WTC11 (cell line): ENCODE data around the gene POFUT2. TPM values are rescaled to one million over a fixed set of nuclear protein-coding genes. Genes with fewer than 3 reads are reported as not detected.

Experiments
- ATAC-seq: fragments of 200-7000 bp; cut with Tn5 transposase; 2 replicates; pipeline ENCODE4 v1.10.0; 2021; ENCODE audit warnings: mild to moderate bottlenecking, moderate library complexity
- CTCF ChIA-PET: fragments of 300-600 bp; sonication (Branson Sonifier 250); formaldehyde crosslinking; loops from one replicate; lab custom pipeline; 2021; ENCODE audit warnings: antibody characterized with exemption; lab: Charles Lee
- POLR2A ChIA-PET: fragments of 350-600 bp; sonication (Branson Sonifier 250); formaldehyde crosslinking; loops from one replicate; lab custom pipeline; 2021; ENCODE audit warnings: antibody characterized with exemption; lab: Charles Lee
- DNase-seq: peaks from one replicate; pipeline ENCODE4 v3.0.0; 2021; ENCODE audit warnings: low spot score
- H3K27ac Mint-ChIP-seq: 2 replicates; pipeline ENCODE4 v1.8.0; 2021; ENCODE audit warnings: mixed read lengths
- H3K27me3 Mint-ChIP-seq: 2 replicates; pipeline ENCODE4 v1.8.0; 2021; ENCODE audit warnings: low read depth, mild to moderate bottlenecking, moderate library complexity, mixed read lengths
- H3K36me3 Mint-ChIP-seq: 2 replicates; pipeline ENCODE4 v1.8.0; 2021; ENCODE audit warnings: mixed read lengths
- H3K4me1 Mint-ChIP-seq: 2 replicates; pipeline ENCODE4 v1.8.0; 2022; ENCODE audit warnings: mixed read lengths
- H3K4me3 Mint-ChIP-seq: 2 replicates; pipeline ENCODE4 v1.8.0; 2021; ENCODE audit warnings: mild to moderate bottlenecking, moderate library complexity, mixed read lengths
- H3K9me3 Mint-ChIP-seq: 2 replicates; pipeline ENCODE4 v1.8.0; 2021; ENCODE audit warnings: mixed read lengths
- E2F1 ChIP-seq: sonication (generic); formaldehyde crosslinking; IDR thresholded peaks from 2 replicates; pipeline ENCODE4 v1.8.0; 2022; ENCODE audit warnings: mild to moderate bottlenecking, missing genetic modification reagents
- ELF4 ChIP-seq: sonication (generic); formaldehyde crosslinking; IDR thresholded peaks from 2 replicates; pipeline ENCODE4 v1.8.1; 2022; ENCODE audit warnings: low read depth, mild to moderate bottlenecking, moderate library complexity, missing genetic modification reagents
- ERG ChIP-seq: fragments of 250-450 bp; sonication (Bioruptor Pico); IDR thresholded peaks from 2 replicates; pipeline ENCODE4 v1.8.0; 2021; ENCODE audit warnings: mild to moderate bottlenecking
- GTF2I ChIP-seq: fragments of 250-450 bp; sonication (Bioruptor Pico); conservative IDR thresholded peaks from 2 replicates; pipeline ENCODE4 v1.4.0; 2021; ENCODE audit warnings: mild to moderate bottlenecking
- IRF1 ChIP-seq: sonication (generic); formaldehyde crosslinking; IDR thresholded peaks from 2 replicates; pipeline ENCODE4 v1.8.0; 2023; ENCODE audit warnings: missing genetic modification reagents
- NFE2L1 ChIP-seq: sonication (generic); formaldehyde crosslinking; IDR thresholded peaks from 2 replicates; pipeline ENCODE4 v1.8.1; 2023; ENCODE audit warnings: missing genetic modification reagents
- SP1 ChIP-seq: sonication (generic); formaldehyde crosslinking; conservative IDR thresholded peaks from 2 replicates; pipeline ENCODE4 v1.8.1; 2022; ENCODE audit warnings: missing genetic modification reagents
- TEAD1 ChIP-seq: sonication (generic); formaldehyde crosslinking; IDR thresholded peaks from 2 replicates; pipeline ENCODE4 v1.8.0; 2022; ENCODE audit warnings: mild to moderate bottlenecking, missing genetic modification reagents
- ZMAT4 ChIP-seq: fragments of 250-450 bp; sonication (Bioruptor Pico); IDR thresholded peaks from 2 replicates; pipeline ENCODE4 v1.9.0; 2021; ENCODE audit warnings: mild to moderate bottlenecking
- ZNF138 ChIP-seq: sonication (generic); formaldehyde crosslinking; conservative IDR thresholded peaks from 2 replicates; pipeline ENCODE4 v1.8.1; 2022; ENCODE audit warnings: mild to moderate bottlenecking, moderate library complexity, missing genetic modification reagents
- ZNF219 ChIP-seq: sonication (generic); formaldehyde crosslinking; IDR thresholded peaks from 2 replicates; pipeline ENCODE4 v1.8.0; 2023; ENCODE audit warnings: missing genetic modification reagents, mild to moderate bottlenecking, borderline replicate concordance
- ZNF416 ChIP-seq: fragments of 250-450 bp; sonication (Bioruptor Pico); IDR thresholded peaks from 2 replicates; pipeline ENCODE4 v1.9.0; 2021; ENCODE audit warnings: mild to moderate bottlenecking, inconsistent platforms
- ZNF425 ChIP-seq: fragments of 250-450 bp; sonication (Bioruptor Pico); conservative IDR thresholded peaks from 2 replicates; pipeline ENCODE4 v1.9.0; 2021; ENCODE audit warnings: mild to moderate bottlenecking
- total RNA-seq: library from RNA; stranded (reverse); gene quantifications from 3 replicates; pipeline ENCODE4 v1.2.3, GENCODE V29; 2021

POFUT2 gene
- total RNA-seq, 1 experiment from 2014 or later: 39.7 TPM

GRCh38 chr21:45320261-45321025 is 32.7 kb upstream of the POFUT2 start:
- Mint-ChIP-seq H3K27me3 (no peaks in the 10 kb centered on the region; the same call in 1 of the 2 replicates), H3K4me3 (no peak overlapping the region), H3K4me1 (peaks cover 11% of the 10 kb centered on the region), H3K27ac (no peak overlapping the region), H3K36me3 (no peaks in the 10 kb centered on the region; the same call in 1 of the 2 replicates), H3K9me3 (no peaks in the 10 kb centered on the region)
- ATAC-seq: no peak
- CTCF ChIA-PET: interaction anchor here (1.4 to 1.8 kb wide), 3 partner anchors 11 to 119 kb away, joined by 3 to 18 read pairs (median 6); no protein-coding TSS in a partner anchor
- TF ChIP-seq ZNF416 (CRISPR knock-in tag): no peak
- TF ChIP-seq IRF1 (CRISPR knock-in tag): no peak
- TF ChIP-seq ZNF425: no peak
- TF ChIP-seq ELF4 (CRISPR knock-in tag): no peak
- no peak for TF ChIP-seq NFE2L1
- no peak for TF ChIP-seq ERG (CRISPR knock-in tag)
- TF ChIP-seq ZNF219 (CRISPR knock-in tag): no peak
- no peak for TF ChIP-seq SP1 (CRISPR knock-in tag)
- TF ChIP-seq ZMAT4 (CRISPR knock-in tag): no peak
- no peak for DNase-seq
- POLR2A ChIA-PET: interaction anchor here (0.7 to 1.0 kb wide), 2 partner anchors 38 to 78 kb away, joined by 3 read pairs; no protein-coding TSS in a partner anchor

GRCh38 chr21:45319461-45320211 is 31.9 kb upstream of the POFUT2 start:
- peaks cover 11% of the 10 kb centered on the region for H3K4me1 Mint-ChIP-seq
- no peaks in the 10 kb centered on the region; the same call in 1 of the 2 replicates for H3K27me3 Mint-ChIP-seq
- ChIA-PET POLR2A (interaction anchor here (0.7 to 1.0 kb wide), 2 partner anchors 39 to 77 kb away, joined by 3 read pairs; no protein-coding TSS in a partner anchor), CTCF (interaction anchor here (1.5 to 1.8 kb wide), 2 partner anchors 11 to 28 kb away, joined by 6 to 18 read pairs; no protein-coding TSS in a partner anchor)
- ATAC-seq: no peak
- DNase-seq: no peak
- no peaks in the 10 kb centered on the region; the same call in 1 of the 2 replicates for H3K36me3 Mint-ChIP-seq
- TF ChIP-seq E2F1 (CRISPR knock-in tag): no peak
- TF ChIP-seq TEAD1 (CRISPR knock-in tag): no peak
- TF ChIP-seq GTF2I (CRISPR knock-in tag): no peak
- no peak for TF ChIP-seq ZNF219 (CRISPR knock-in tag)
- no peak for TF ChIP-seq ZNF138
- no peaks in the 10 kb centered on the region for H3K9me3 Mint-ChIP-seq
- no peak overlapping the region for H3K4me3 Mint-ChIP-seq
- H3K27ac Mint-ChIP-seq: no peak overlapping the region
